ENCODE measurements around the gene C5orf15.
A peak's percentile ranks its signal among the peaks of the same experiment; 100 is the strongest.

The C5orf15 gene

DNA sequence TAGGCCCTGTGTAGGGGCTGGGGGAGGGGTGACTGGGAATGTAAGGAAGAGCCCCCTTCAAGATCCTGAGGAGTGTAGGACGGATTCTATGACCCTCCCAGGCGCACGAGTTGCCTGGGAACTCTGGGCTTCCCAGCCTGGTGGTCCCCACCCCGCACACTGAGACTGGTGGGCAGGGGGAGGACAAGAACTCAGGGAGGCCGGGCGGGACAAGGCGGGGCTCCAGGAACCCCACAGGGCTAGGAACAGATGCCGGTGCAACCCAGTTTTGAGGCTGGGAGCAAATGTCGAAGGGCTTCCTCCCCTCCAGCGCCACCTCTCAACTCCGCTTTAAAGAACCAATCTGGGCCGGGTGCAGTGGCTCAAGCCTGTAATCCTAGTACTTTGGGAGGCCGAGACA is 37.7 kb upstream of the C5orf15 start:
- Histone ChIP-seq H3K27me3 (ENCODE audit: insufficient read depth, poor library complexity, severe bottlenecking) (no peaks in the 10 kb centered on the region), H3K4me3 (replicated peaks; ENCODE audit: insufficient read depth, low read length) (no peak overlapping the region), H3K27ac (replicated peaks) (no peak overlapping the region)
- no peak for DNase-seq (ENCODE audit: low read depth in 1 of 2, low spot score in 1 of 2)
- TF ChIP-seq CTCF (IDR thresholded peaks at IDR 0.05; ENCODE audit: insufficient read depth, low read length) = no peak
- no peak for TF ChIP-seq REST (IDR thresholded peaks at IDR 0.05; ENCODE audit: insufficient replicate concordance, low read depth)
- no peak for TF ChIP-seq SPI1 (IDR thresholded peaks at IDR 0.05; ENCODE audit: borderline replicate concordance, low read depth)
- TF ChIP-seq POLR2AphosphoS5 (IDR thresholded peaks at IDR 0.05; ENCODE audit: low read depth) = no peak
- no peak for TF ChIP-seq GABPA (IDR thresholded peaks at IDR 0.05; ENCODE audit: low read depth)

DNA sequence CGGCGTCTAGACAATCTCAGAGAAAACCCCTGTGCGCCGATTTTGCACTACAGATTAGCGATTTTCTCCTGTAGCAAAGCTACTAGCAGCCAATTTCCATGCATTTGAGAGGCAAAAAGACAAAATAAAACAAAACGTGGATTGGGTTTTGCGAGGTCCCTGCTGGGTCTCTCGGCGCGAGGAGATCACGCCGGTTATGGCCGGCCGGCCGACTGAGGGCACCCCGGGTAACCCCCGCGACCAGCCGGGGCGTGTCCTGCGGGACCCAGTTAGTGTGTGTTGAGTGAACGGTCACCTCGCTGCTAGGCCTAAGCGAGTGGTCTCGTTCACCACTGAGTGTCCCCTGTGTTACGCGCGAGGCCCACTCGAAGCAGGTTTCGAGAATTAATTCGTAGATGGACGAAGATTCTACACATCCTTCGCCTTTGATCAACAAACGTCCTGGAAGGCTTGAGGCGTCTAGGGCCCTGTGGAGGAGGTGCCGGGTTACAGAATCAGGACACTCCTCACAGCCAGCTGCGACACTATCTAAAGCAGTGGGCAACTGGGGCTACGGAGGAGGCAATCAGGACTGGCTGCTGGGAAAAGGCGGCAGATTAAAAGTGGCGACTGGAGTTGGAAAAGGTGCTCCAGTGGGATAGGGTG is 37.1 kb upstream of the C5orf15 start:
- peak overlapping the region; percentile 58 for H3K4me3 ChIP-seq (replicated peaks; ENCODE audit: insufficient read depth, low read length)
- no peaks in the 10 kb centered on the region for H3K27me3 ChIP-seq (ENCODE audit: insufficient read depth, poor library complexity, severe bottlenecking)
- TF ChIP-seq SPI1 (IDR thresholded peaks at IDR 0.05; ENCODE audit: borderline replicate concordance, low read depth) (no peak), GABPA (IDR thresholded peaks at IDR 0.05; ENCODE audit: low read depth) (no peak)
- H3K27ac ChIP-seq (replicated peaks) = peak overlapping the region; percentile 85
- DNase-seq (ENCODE audit: low read depth in 1 of 2, low spot score in 1 of 2) = no peak

GRCh38 chr5:134004626-134005416 is 36.4 kb upstream of the C5orf15 start, which contains the start of gene VDAC1:
Gene VDAC1, minus strand, starts transcription at chr5:134004975. Its CDS starts 11,963 bp downstream, at chr5:133993012.
- peak; percentile 64 to 69 for DNase-seq (ENCODE audit: low read depth in 1 of 2, low spot score in 1 of 2)
- Histone ChIP-seq H3K27ac (replicated peaks) (peak within 1 kb of the TSS; percentile 85), H3K27me3 (ENCODE audit: insufficient read depth, poor library complexity, severe bottlenecking) (no peaks in the 10 kb centered on the region), H3K4me3 (replicated peaks; ENCODE audit: insufficient read depth, low read length) (peak within 1 kb of the TSS; percentile 58)
- TF ChIP-seq REST (IDR thresholded peaks at IDR 0.05; ENCODE audit: insufficient replicate concordance, low read depth) (no peak), GABPA (IDR thresholded peaks at IDR 0.05; ENCODE audit: low read depth) (no peak), CTCF (IDR thresholded peaks at IDR 0.05; ENCODE audit: insufficient read depth, low read length) (no peak), SPI1 (IDR thresholded peaks at IDR 0.05; ENCODE audit: borderline replicate concordance, low read depth) (no peak)

GRCh38 chr5:134003817-134004625 is 35.6 kb upstream of the C5orf15 start:
- Histone ChIP-seq H3K27ac (replicated peaks) (peak overlapping the region; percentile 85), H3K27me3 (ENCODE audit: insufficient read depth, poor library complexity, severe bottlenecking) (no peaks in the 10 kb centered on the region), H3K4me3 (replicated peaks; ENCODE audit: insufficient read depth, low read length) (peak overlapping the region; percentile 58)
- peak; percentile 6 to 36 for DNase-seq (ENCODE audit: low read depth in 1 of 2, low spot score in 1 of 2)
- TF ChIP-seq POLR2AphosphoS5 (IDR thresholded peaks at IDR 0.05; ENCODE audit: low read depth) (no peak), CTCF (IDR thresholded peaks at IDR 0.05; ENCODE audit: insufficient read depth, low read length) (no peak)

All from HL-60 (cell line).